GM18867 (cell line): ENCODE results near the gene SERPINA12.

Source experiments
- ATAC-seq: cut with Tn5 transposase; IDR thresholded peaks from one replicate; pipeline ENCODE4 v1.9.1; 2021; ENCODE audit warnings: mild to moderate bottlenecking, moderate library complexity; ENCODE audit not compliant: unreplicated experiment

Gene SERPINA12

GRCh38 chr14:94467728-94468520 is 41.3 kb downstream of the SERPINA12 start:
- ATAC-seq: no peak

GRCh38 chr14:94466706-94467370 is 42.4 kb downstream of the SERPINA12 start:
- no peak for ATAC-seq

- ATAC-seq: no peak
Observed at GRCh38 chr14:94465042-94465441, 44.2 kb downstream of the SERPINA12 start.

- no peak for ATAC-seq
Observed at GRCh38 chr14:94464290-94464689, 45.0 kb downstream of the SERPINA12 start.

- ATAC-seq: no peak
Observed at GRCh38 chr14:94462763-94463572, 46.3 kb downstream of the SERPINA12 start.

- ATAC-seq: no peak
Observed at GRCh38 chr14:94462219-94462551, 47.1 kb downstream of the SERPINA12 start.

GRCh38 chr14:94461526-94462218 is 47.6 kb downstream of the SERPINA12 start:
- no peak for ATAC-seq

GRCh38 chr14:94460631-94461416 is 48.4 kb downstream of the SERPINA12 start:
- ATAC-seq: no peak

- no peak for ATAC-seq
Observed at GRCh38 chr14:94458558-94459205, 50.6 kb downstream of the SERPINA12 start.

GRCh38 chr14:94458096-94458495 is 51.2 kb downstream of the SERPINA12 start:
- no peak for ATAC-seq

GRCh38 chr14:94455928-94456327 is 53.3 kb downstream of the SERPINA12 start:
- no peak for ATAC-seq

- ATAC-seq: no peak
Observed at GRCh38 chr14:94451826-94452225, 57.4 kb downstream of the SERPINA12 start.

GRCh38 chr14:94451091-94451771 is 58.0 kb downstream of the SERPINA12 start:
- ATAC-seq: no peak

GRCh38 chr14:94450722-94451090 is 58.6 kb downstream of the SERPINA12 start:
- ATAC-seq: no peak

GRCh38 chr14:94449930-94450329 is 59.3 kb downstream of the SERPINA12 start:
- no peak for ATAC-seq

- no peak for ATAC-seq
Observed at GRCh38 chr14:94448071-94448808, 61.0 kb downstream of the SERPINA12 start.

GRCh38 chr14:94447206-94447605 is 62.1 kb downstream of the SERPINA12 start:
- ATAC-seq: no peak

- no peak for ATAC-seq
Observed at GRCh38 chr14:94446126-94446525, 63.1 kb downstream of the SERPINA12 start.

- ATAC-seq: no peak
Observed at GRCh38 chr14:94445003-94445402, 64.3 kb downstream of the SERPINA12 start.
